GM12801 (cell line): ENCODE measurements around the gene PGLYRP1.

ENCODE experiments used
- TF ChIP-seq, protein P1 (sequence below): IDR thresholded peaks from one replicate; pipeline ENCODE4 v1.5.1; 2011; ENCODE audit warnings: control low read depth; ENCODE audit not compliant: insufficient read length; ENCODE audit errors: extremely low read depth

The PGLYRP1 gene

GRCh38 chr19:46060012-46060411 lies 37.2 kb upstream of the PGLYRP1 start:
- TF ChIP-seq, protein P1, sequence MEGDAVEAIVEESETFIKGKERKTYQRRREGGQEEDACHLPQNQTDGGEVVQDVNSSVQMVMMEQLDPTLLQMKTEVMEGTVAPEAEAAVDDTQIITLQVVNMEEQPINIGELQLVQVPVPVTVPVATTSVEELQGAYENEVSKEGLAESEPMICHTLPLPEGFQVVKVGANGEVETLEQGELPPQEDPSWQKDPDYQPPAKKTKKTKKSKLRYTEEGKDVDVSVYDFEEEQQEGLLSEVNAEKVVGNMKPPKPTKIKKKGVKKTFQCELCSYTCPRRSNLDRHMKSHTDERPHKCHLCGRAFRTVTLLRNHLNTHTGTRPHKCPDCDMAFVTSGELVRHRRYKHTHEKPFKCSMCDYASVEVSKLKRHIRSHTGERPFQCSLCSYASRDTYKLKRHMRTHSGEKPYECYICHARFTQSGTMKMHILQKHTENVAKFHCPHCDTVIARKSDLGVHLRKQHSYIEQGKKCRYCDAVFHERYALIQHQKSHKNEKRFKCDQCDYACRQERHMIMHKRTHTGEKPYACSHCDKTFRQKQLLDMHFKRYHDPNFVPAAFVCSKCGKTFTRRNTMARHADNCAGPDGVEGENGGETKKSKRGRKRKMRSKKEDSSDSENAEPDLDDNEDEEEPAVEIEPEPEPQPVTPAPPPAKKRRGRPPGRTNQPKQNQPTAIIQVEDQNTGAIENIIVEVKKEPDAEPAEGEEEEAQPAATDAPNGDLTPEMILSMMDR = no peak

DNA sequence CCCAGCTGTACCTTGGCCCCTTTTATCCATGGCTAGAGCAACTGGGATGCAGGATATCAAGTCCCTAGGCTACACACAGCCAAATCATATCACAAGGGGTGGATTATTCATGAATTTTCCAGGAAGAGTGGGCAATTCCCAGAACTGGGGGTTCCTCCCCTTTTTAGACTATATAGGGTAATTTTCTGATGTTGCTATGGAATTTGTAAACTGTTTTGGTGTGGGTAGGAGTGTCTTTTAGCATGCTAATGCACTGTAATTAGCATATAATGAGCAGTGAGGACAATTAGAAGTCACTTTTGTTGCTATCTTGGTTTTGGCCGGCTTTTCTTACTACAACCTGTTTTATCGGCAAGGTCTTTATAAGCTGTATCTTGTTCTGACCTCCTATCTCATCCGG lies 35.9 kb upstream of the PGLYRP1 start:
- TF ChIP-seq, protein P1 = no peak

GRCh38 chr19:46056536-46056935 lies 33.7 kb upstream of the PGLYRP1 start:
- TF ChIP-seq, protein P1 = no peak

- TF ChIP-seq, protein P1 = no peak
Observed at GRCh38 chr19:46052896-46053295, 30.0 kb upstream of the PGLYRP1 start.

DNA sequence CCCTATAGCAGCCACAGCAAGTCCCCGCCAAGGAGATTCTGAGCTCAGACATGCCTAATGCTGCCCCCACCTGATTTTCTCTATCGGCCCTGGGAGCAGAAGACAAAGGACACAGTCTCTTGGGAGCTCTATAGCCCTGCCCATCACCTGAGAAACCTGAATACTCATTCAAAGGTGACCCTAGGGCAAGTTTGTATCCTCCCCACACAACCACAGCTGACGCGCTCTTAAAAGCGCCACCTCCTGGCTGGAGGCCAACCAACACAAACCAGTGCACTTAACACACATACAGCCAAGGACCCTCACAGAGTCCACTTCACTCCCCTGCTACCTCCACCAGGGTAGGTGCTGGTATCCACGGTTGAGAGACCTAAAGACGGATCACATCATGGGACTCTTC lies 26.7 kb upstream of the PGLYRP1 start:
- TF ChIP-seq, protein P1 = no peak

DNA sequence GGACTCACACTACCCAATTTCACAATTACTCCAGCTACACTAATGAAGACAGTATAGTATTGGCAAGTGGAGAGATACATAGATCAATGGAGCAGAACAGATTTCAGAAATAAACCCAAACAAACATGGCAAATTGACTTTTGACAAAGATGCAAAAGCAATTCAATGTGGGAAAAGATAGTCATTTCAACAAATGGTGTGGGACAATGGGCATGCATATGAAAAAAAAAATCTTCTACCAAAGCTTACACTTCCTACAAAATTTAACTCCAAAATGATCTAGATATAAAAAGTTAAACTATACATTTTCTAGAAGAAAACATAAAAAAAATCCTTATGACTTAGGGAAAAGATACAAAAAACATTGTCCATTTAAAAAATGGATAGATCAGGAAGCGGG lies 20.7 kb upstream of the PGLYRP1 start:
- TF ChIP-seq, protein P1 = no peak

DNA sequence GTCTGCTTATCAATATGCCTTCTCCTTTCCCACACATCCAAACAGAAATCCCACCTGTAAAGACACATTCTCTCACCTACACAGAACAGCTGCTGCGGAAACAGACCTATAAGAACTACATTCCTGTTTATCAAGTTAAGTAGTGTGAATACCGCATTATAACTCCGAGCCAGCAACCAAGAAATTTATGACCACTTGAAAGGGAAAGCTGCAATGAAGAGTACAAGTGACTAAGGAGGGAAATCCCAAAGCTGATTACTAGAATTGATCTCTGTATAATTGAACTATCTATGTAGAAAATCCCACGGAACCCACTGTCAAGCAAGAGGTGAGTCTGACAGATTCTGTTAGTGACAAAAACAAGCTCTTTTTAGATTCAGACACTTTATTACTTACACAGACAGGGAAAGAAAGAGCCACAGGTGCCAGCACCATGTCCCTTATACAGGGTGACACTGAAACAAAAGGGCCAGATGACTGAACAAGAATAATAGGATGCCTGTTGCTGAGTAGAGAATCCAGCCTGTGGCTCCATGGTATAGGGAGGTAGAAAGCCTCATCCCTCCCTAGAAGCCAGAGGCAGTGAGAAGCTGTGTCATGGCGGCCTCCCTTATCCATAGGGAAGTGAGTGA lies 19.5 kb upstream of the PGLYRP1 start:
- TF ChIP-seq, protein P1 = no peak
